ENCODE data around the gene GTPBP4.

GTPBP4 gene

GRCh38 chr10:958106-958505, 30.1 kb upstream of the GTPBP4 start:
- TF ChIP-seq POLR2A (IDR thresholded peaks at IDR 0.05; ENCODE audit: low read depth, low read length) = no peak
- FAIRE-seq (no peak), DNase-seq (ENCODE audit: insufficient read length, low spot score) (no peak)

- DNase-seq (ENCODE audit: insufficient read length, low spot score) (no peak), FAIRE-seq (no peak)
- no peak for TF ChIP-seq POLR2A (IDR thresholded peaks at IDR 0.05; ENCODE audit: low read depth, low read length)
These were observed 29.4 kb upstream of the GTPBP4 start for GRCh38 chr10:958856-959255.

DNA sequence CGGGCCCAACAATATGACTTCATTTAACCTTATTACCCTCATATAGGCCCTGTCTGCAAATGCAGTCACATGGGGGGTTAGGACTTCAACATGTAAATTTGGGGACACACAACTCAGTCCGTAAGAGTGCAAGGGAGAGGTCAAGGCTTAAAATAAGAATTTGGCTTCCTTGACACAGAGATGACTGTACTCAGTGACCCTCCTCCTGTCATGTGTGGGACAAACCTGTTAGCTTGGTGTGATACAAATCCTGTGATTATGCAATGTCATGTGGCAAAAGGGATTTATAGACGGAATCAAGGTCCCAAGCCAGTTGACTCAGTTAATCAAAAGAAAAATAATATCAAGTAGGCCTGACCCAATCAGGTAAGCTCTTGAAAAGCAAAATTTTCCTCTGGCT, 25.9 kb upstream of the GTPBP4 start:
- no peak for TF ChIP-seq POLR2A (IDR thresholded peaks at IDR 0.05; ENCODE audit: low read depth, low read length)
- no peak for FAIRE-seq
- DNase-seq (ENCODE audit: insufficient read length, low spot score) = no peak

DNA sequence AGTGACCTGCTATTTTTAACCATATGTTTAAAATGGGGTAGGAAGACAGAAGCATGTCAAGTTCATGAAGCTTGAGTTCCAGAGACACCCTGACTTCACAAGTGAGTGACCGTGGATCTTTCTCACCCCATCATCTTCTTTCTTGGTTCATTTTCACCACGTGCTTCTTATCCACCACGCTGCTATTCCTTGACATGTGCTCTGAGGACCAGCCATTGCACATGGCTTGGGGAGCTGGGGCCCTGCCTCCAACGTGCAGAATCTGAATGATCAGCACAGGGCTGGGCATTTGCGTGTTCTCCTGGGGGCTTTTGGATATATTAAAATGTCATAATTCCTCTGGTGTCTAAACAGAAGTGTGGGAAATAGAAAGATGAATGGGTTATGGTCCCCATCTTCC, 25.0 kb upstream of the GTPBP4 start:
- FAIRE-seq (no peak), DNase-seq (ENCODE audit: insufficient read length, low spot score) (no peak)
- TF ChIP-seq POLR2A (IDR thresholded peaks at IDR 0.05; ENCODE audit: low read depth, low read length) = no peak

- FAIRE-seq = no peak
- no peak for DNase-seq (ENCODE audit: insufficient read length, low spot score)
- TF ChIP-seq POLR2A (IDR thresholded peaks at IDR 0.05; ENCODE audit: low read depth, low read length) = no peak
These were observed 24.6 kb upstream of the GTPBP4 start for GRCh38 chr10:963655-964054.

DNA sequence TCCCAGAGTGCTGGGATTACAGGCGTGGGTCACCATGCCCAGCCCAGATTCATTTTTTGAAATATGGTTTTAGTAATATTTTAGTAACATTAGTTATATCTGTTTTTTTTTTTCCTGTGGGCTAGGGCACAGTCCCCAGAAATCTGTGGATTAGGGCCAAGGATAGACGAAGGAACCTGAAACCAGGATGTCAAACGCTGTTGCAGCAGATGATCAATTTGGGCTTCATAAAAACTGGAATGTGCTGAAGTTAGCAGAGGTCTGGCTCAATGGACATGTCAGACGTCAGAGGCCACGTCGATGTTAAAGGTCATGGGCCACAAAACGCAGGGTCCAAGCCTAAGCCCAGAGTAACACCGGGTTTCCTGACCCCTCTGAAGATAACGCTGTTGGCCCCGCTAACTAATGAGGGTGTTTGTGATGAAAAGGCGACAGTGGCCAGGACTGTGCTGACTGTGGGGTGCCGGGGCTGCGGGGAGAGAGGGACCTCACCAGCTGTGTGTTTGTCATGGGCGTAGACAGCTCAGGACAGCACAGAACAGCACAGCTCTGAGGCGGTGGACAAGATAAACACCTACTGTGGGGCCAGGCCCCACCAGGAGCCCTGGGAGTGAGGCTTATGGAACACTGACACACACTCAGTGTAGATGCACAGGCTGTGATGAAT, 23.8 kb upstream of the GTPBP4 start:
- FAIRE-seq (no peak), DNase-seq (ENCODE audit: insufficient read length, low spot score) (no peak)

DNA sequence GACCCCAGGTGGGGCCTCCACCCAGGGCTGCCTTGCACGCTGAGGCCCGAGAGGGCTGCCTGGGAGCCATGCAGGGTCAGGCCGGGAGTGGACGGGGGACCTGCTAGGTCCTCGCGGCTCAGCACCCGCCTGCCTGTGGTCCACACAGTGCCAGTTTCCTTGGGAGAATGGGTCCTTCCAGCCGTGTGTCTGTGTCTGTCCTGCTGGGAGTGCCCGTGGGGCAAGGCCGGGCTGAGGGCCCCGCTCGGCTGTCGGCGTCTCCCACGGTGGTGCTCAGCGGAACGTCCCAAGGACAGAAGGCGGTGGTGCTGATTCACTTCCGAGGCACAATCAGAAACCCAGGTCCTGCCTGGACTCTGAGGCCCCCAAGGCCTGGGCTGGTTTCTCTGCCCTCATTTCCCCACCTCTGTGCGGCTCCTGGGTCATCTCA, 23.2 kb upstream of the GTPBP4 start:
- FAIRE-seq = no peak
- TF ChIP-seq POLR2A (IDR thresholded peaks at IDR 0.05; ENCODE audit: low read depth, low read length) = no peak
- no peak for DNase-seq (ENCODE audit: insufficient read length, low spot score)

More for the DNA sequence above, 23.8 kb upstream of the GTPBP4 start:
- no peak for TF ChIP-seq POLR2A (IDR thresholded peaks at IDR 0.05; ENCODE audit: low read depth, low read length)

DNA sequence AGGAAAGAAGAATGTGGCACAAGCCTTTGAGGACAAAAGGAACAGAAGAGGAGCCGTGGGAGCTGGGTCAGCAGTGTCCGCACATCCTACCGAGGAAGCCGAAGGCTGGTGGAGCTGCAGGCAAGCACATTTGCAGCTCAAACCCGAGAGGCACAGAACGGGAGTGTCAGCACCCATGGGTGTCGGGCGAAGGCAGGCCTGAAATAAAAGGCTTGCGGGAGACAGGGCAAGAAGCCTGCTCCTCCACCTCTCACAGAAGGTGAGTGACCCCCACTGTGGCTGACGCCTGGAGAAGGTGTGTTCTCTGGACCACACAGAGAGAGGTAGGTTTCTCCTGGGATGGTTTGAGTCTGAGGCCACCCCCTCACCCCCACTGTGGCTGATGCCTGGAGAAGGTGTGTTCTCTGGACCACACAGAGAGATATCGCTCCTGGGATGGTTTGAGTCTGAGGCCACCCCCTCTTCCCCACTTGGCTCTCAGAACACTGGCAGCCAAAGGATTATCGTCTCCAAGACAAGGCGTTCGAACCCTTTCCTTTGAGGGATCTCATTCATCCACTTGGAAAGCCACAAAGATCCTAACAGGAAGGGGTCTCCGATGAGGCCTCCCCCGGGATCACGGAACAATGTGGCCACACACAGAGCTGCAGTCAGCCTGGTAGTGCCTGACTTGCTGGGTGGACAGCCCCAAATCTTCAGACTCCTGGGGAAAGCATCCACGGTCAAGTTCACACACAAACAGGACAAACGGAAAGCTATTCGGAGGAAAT, 21.6 kb upstream of the GTPBP4 start:
- FAIRE-seq = no peak
- no peak for DNase-seq (ENCODE audit: insufficient read length, low spot score)
- TF ChIP-seq POLR2A (IDR thresholded peaks at IDR 0.05; ENCODE audit: low read depth, low read length) = no peak

- TF ChIP-seq POLR2A (IDR thresholded peaks at IDR 0.05; ENCODE audit: low read depth, low read length) = no peak
- no peak for FAIRE-seq
- no peak for DNase-seq (ENCODE audit: insufficient read length, low spot score)
These were observed 19.6 kb upstream of the GTPBP4 start for GRCh38 chr10:968546-969199.

DNA sequence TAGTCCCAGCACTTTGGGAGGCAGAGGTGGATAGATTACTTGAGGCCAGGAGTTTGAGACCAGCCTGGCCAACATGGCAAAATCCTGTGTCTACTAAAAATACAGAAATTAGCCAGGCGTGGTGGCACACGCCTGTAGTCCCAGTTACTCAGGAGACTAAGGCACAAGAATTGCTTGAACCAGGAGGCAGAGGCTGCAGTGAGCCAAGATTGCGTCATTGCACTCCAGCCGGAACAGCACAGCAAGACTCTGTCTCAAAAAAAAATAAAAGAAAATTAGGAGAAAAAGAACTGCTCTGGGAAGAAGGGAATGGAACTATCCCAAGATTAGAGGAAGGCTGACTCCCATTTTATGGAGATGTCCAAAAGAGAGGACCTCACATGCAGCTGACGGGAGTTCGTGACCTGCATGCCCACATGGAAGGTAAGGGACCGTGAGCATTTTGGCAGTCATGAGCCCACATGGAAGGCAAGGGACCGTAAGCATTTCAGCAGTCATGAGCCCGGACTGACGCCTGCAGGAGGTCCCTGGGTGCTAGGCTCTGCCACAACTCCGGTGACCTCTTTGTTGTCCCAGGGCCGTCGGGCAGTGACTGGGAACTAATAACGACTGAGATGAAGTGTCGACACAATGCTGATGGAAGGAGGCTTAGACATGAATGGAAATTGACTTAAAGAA, 18.6 kb upstream of the GTPBP4 start:
- no peak for TF ChIP-seq POLR2A (IDR thresholded peaks at IDR 0.05; ENCODE audit: low read depth, low read length)
- no peak for DNase-seq (ENCODE audit: insufficient read length, low spot score)
- no peak for FAIRE-seq

- FAIRE-seq = no peak
- no peak for TF ChIP-seq POLR2A (IDR thresholded peaks at IDR 0.05; ENCODE audit: low read depth, low read length)
- DNase-seq (ENCODE audit: insufficient read length, low spot score) = no peak
These were observed 17.7 kb upstream of the GTPBP4 start for GRCh38 chr10:970311-971149.

DNA sequence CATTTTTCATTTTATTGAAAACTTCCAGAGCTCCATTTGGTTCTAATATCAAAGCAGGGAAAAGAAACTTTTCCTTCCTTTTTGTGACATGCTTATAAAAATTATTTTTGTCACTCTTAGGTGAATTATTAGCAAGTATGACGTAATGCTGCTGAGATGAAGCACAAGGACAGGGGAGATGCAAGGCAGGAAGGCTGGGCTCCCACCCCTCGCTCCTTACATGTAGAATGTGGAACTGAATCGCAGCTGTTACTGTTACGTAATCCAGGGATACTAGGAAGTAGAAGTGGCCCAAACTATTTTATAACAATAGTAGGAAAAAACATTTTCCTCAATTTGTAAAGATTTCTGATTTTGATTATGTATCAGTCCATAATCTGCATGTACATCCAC, 17.1 kb upstream of the GTPBP4 start:
- TF ChIP-seq POLR2A (IDR thresholded peaks at IDR 0.05; ENCODE audit: low read depth, low read length) = no peak
- DNase-seq (ENCODE audit: insufficient read length, low spot score) (no peak), FAIRE-seq (no peak)

GRCh38 chr10:971613-972012, 16.6 kb upstream of the GTPBP4 start:
- DNase-seq (ENCODE audit: insufficient read length, low spot score) = no peak
- no peak for FAIRE-seq
- TF ChIP-seq POLR2A (IDR thresholded peaks at IDR 0.05; ENCODE audit: low read depth, low read length) = no peak

Data from H54 (cell line).